ENCODE measurements around the gene RALA.
"Not testable (repeated sequence)": the region's sequence is repeated elsewhere in the genome, so short reads cannot be mapped to it uniquely, and the experiment has no call there.

RALA gene

DNA sequence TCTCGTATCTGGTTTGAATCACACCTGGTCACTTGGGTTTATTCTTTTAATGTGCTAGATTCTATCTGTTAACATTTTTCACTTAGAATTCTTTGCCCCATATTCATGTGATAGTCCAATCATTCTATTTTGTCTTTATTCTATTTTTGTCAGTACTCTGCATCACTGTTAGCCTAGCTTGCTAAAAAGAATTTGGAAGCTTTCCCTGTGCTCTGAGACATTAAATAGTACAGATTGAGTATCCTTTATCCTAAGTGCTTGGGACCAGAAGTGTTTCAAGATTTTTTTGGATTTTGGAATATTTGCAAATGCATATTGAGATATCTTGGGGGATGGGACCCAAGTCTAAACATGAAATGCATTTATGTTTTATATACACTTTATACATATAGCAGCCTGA, 51.0 kb downstream of the RALA start:
- no peak overlapping the region for H3K4me2 ChIP-seq (ENCODE audit: low read length)
- H3K9ac ChIP-seq (ENCODE audit: low read length) = no peak overlapping the region
- peaks cover 4% of the 10 kb centered on the region; the same call in 1 of the 2 replicates for H3K9me3 ChIP-seq (ENCODE audit: low read length)
- no peaks in the 10 kb centered on the region for H3K27me3 ChIP-seq (ENCODE audit: insufficient read depth, low read length)
- TF ChIP-seq CTCF (IDR thresholded peaks at IDR 0.05; ENCODE audit: low read length) (no peak), EZH2 (IDR thresholded peaks at IDR 0.05; ENCODE audit: borderline replicate concordance, low read length) (no peak)
- no peaks in the 10 kb centered on the region for H3F3A ChIP-seq (ENCODE audit: insufficient read depth, low read length)
- H3K27ac ChIP-seq (ENCODE audit: low read depth, low read length, poor library complexity, severe bottlenecking) = no peak overlapping the region
- no peak overlapping the region for H2AFZ ChIP-seq (ENCODE audit: low read length)
- no peaks in the 10 kb centered on the region for H4K20me1 ChIP-seq (ENCODE audit: insufficient read depth, low read length)
- no peak overlapping the region for H3K4me3 ChIP-seq (ENCODE audit: low read depth, low read length, poor library complexity, severe bottlenecking)
- H3K9me2 ChIP-seq (ENCODE audit: low read depth, low read length) = no peaks in the 10 kb centered on the region
- no peaks in the 10 kb centered on the region for H3K36me3 ChIP-seq (ENCODE audit: insufficient read depth, low read length)
- H3K79me2 ChIP-seq (ENCODE audit: insufficient read depth, low read length) = peaks cover 10% of the 10 kb centered on the region
- H3K4me1 ChIP-seq (ENCODE audit: insufficient read depth, low read length, severe bottlenecking) = no peaks in the 10 kb centered on the region

GRCh38 chr7:39676346-39676745, 53.0 kb downstream of the RALA start:
- Histone ChIP-seq H3F3A (ENCODE audit: insufficient read depth, low read length) (no peaks in the 10 kb centered on the region), H4K20me1 (ENCODE audit: insufficient read depth, low read length) (no peaks in the 10 kb centered on the region), H3K4me2 (ENCODE audit: low read length) (no peak overlapping the region), H3K9ac (ENCODE audit: low read length) (no peak overlapping the region), H3K9me2 (ENCODE audit: low read depth, low read length) (no peaks in the 10 kb centered on the region), H3K27me3 (ENCODE audit: insufficient read depth, low read length) (no peaks in the 10 kb centered on the region), H3K27ac (ENCODE audit: low read depth, low read length, poor library complexity, severe bottlenecking) (no peak overlapping the region), H3K79me2 (ENCODE audit: insufficient read depth, low read length) (peaks cover 15% of the 10 kb centered on the region), H3K36me3 (ENCODE audit: insufficient read depth, low read length) (no peaks in the 10 kb centered on the region), H2AFZ (ENCODE audit: low read length) (no peak overlapping the region), H3K4me1 (ENCODE audit: insufficient read depth, low read length, severe bottlenecking) (no peaks in the 10 kb centered on the region), H3K4me3 (ENCODE audit: low read depth, low read length, poor library complexity, severe bottlenecking) (no peak overlapping the region), H3K9me3 (ENCODE audit: low read length) (peaks cover 4% of the 10 kb centered on the region; the same call in 1 of the 2 replicates)
- TF ChIP-seq CTCF (IDR thresholded peaks at IDR 0.05; ENCODE audit: low read length) (no peak), EZH2 (IDR thresholded peaks at IDR 0.05; ENCODE audit: borderline replicate concordance, low read length) (no peak)

GRCh38 chr7:39678930-39679709, 55.7 kb downstream of the RALA start:
- Histone ChIP-seq H3K27me3 (ENCODE audit: insufficient read depth, low read length) (no peaks in the 10 kb centered on the region), H3K9me3 (ENCODE audit: low read length) (peaks cover 4% of the 10 kb centered on the region; the same call in 1 of the 2 replicates), H3F3A (ENCODE audit: insufficient read depth, low read length) (no peaks in the 10 kb centered on the region), H2AFZ (ENCODE audit: low read length) (no peak overlapping the region), H3K79me2 (ENCODE audit: insufficient read depth, low read length) (peaks cover 15% of the 10 kb centered on the region), H3K9ac (ENCODE audit: low read length) (no peak overlapping the region), H4K20me1 (ENCODE audit: insufficient read depth, low read length) (no peaks in the 10 kb centered on the region), H3K9me2 (ENCODE audit: low read depth, low read length) (no peaks in the 10 kb centered on the region), H3K4me2 (ENCODE audit: low read length) (no peak overlapping the region), H3K4me1 (ENCODE audit: insufficient read depth, low read length, severe bottlenecking) (no peaks in the 10 kb centered on the region), H3K27ac (ENCODE audit: low read depth, low read length, poor library complexity, severe bottlenecking) (no peak overlapping the region), H3K4me3 (ENCODE audit: low read depth, low read length, poor library complexity, severe bottlenecking) (no peak overlapping the region), H3K36me3 (ENCODE audit: insufficient read depth, low read length) (no peaks in the 10 kb centered on the region)
- TF ChIP-seq CTCF (IDR thresholded peaks at IDR 0.05; ENCODE audit: low read length) (no peak), EZH2 (IDR thresholded peaks at IDR 0.05; ENCODE audit: borderline replicate concordance, low read length) (no peak)

DNA sequence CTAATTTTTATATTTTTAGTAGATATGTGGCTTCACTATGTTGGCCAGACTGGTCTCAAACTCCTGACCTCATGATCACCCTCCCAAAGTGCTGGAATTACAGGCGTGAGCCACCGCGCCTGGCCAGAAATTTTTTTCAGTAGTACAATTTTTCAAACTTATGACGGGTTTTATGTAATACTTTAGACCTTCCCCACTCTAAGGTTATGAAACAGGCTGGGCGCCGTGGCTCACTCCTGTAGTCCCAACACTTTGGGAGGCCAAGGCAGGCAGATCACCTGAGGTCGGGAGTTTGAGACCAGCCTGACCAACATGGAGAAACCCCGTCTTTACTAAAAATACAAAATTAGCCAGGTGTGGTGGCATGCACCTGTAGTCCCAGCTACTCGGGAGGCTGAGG, 56.5 kb downstream of the RALA start:
- peaks cover 15% of the 10 kb centered on the region for H3K79me2 ChIP-seq (ENCODE audit: insufficient read depth, low read length)
- not testable (repeated sequence) for H3K9me3 ChIP-seq (ENCODE audit: low read length); H2AFZ ChIP-seq (ENCODE audit: low read length); H3K4me3 ChIP-seq (ENCODE audit: low read depth, low read length, poor library complexity, severe bottlenecking); H3K27me3 ChIP-seq (ENCODE audit: insufficient read depth, low read length); H3K9ac ChIP-seq (ENCODE audit: low read length); H3K27ac ChIP-seq (ENCODE audit: low read depth, low read length, poor library complexity, severe bottlenecking); H4K20me1 ChIP-seq (ENCODE audit: insufficient read depth, low read length); H3K36me3 ChIP-seq (ENCODE audit: insufficient read depth, low read length); H3K4me2 ChIP-seq (ENCODE audit: low read length); H3F3A ChIP-seq (ENCODE audit: insufficient read depth, low read length); H3K9me2 ChIP-seq (ENCODE audit: low read depth, low read length); H3K4me1 ChIP-seq (ENCODE audit: insufficient read depth, low read length, severe bottlenecking)
